Neuronal stem cell (in vitro differentiated cells): Measurements from ENCODE around the gene TAOK1. TPM values are rescaled to one million over a fixed set of nuclear protein-coding genes. Genes with fewer than 3 reads are reported as not detected.

Source experiments
- DNase-seq: peaks from one replicate; pipeline ENCODE4 v3.0.0-alpha.2; 2013; ENCODE audit warnings: low spot score
- H2AFZ ChIP-seq: one replicate; pipeline ENCODE4 v1.6.1; 2013; ENCODE audit warnings: mild to moderate bottlenecking, low read length, inconsistent platforms
- H2AK5ac ChIP-seq: 2 replicates; pipeline ENCODE4 v1.6.1; 2013; ENCODE audit warnings: low read depth, mild to moderate bottlenecking, inconsistent platforms, low read length, moderate library complexity, mixed read lengths
- H2BK120ac ChIP-seq: 2 replicates; pipeline ENCODE4 v1.6.1; 2013; ENCODE audit warnings: low read depth, mild to moderate bottlenecking, inconsistent platforms, low read length, moderate library complexity, mixed read lengths
- H2BK12ac ChIP-seq: one replicate; pipeline ENCODE4 v1.6.1; 2013; ENCODE audit warnings: low read length, inconsistent platforms
- H2BK15ac ChIP-seq: 2 replicates; pipeline ENCODE4 v1.6.1; 2013; ENCODE audit warnings: mild to moderate bottlenecking, low read length, inconsistent platforms, mixed read lengths
- H2BK5ac ChIP-seq: one replicate; pipeline ENCODE4 v1.6.1; 2013; ENCODE audit warnings: inconsistent platforms, mild to moderate bottlenecking, low read length, moderate library complexity
- H3K14ac ChIP-seq: one replicate; pipeline ENCODE4 v1.6.1; 2013; ENCODE audit warnings: low read length, inconsistent platforms
- H3K18ac ChIP-seq: 2 replicates; pipeline ENCODE4 v1.6.1; 2013; ENCODE audit warnings: low read length, inconsistent platforms
- H3K23ac ChIP-seq: 2 replicates; pipeline ENCODE4 v1.6.1; 2013; ENCODE audit warnings: low read depth, mild to moderate bottlenecking, mixed read lengths, low read length, inconsistent platforms; ENCODE audit not compliant: poor library complexity
- H3K27ac ChIP-seq: replicated peaks from 3 replicates; pipeline ENCODE4 v1.5.1; 2013; ENCODE audit warnings: low read length, inconsistent platforms
- H3K27me3 ChIP-seq, 3 experiments: 2 replicates each; pipeline ENCODE4 v1.6.1; 2013; ENCODE audit warnings: low read length in 3 of 3, mild to moderate bottlenecking in 2 of 3, inconsistent platforms in 1 of 3, low read depth in 1 of 3, mixed read lengths in 1 of 3, moderate library complexity in 1 of 3; ENCODE audit not compliant: control insufficient read depth in 3 of 3, insufficient read depth in 3 of 3
- H3K36me3 ChIP-seq, 2 donors: replicated peaks in 1 of 2; 2 replicates each; pipeline ENCODE4 v1.6.1; 2013; ENCODE audit warnings: low read length in 2 of 2; ENCODE audit not compliant: control insufficient read depth in 2 of 2, insufficient read depth in 2 of 2
- H3K4ac ChIP-seq: 2 replicates; pipeline ENCODE4 v1.6.1; 2013; ENCODE audit warnings: inconsistent platforms, mild to moderate bottlenecking, low read length, moderate library complexity
- H3K4me1 ChIP-seq, 2 donors: 1 replicate in 1 of 2; 2 replicates in 1 of 2; pipeline ENCODE4 v1.6.1; 2013; ENCODE audit warnings: low read length in 2 of 2, low read depth in 1 of 2; ENCODE audit not compliant: control insufficient read depth in 2 of 2, insufficient read depth in 1 of 2
- H3K4me2 ChIP-seq: one replicate; pipeline ENCODE4 v1.6.1; 2013; ENCODE audit warnings: mild to moderate bottlenecking, low read length, inconsistent platforms; ENCODE audit not compliant: insufficient read depth, poor library complexity, severe bottlenecking
- H3K4me3 ChIP-seq, 2 donors: 2 replicates each; pipeline ENCODE4 v1.5.1; 2013; ENCODE audit warnings: low read length in 2 of 2, mild to moderate bottlenecking in 2 of 2, inconsistent platforms in 1 of 2, moderate library complexity in 1 of 2
- H3K79me1 ChIP-seq: one replicate; pipeline ENCODE4 v1.6.1; 2013; ENCODE audit warnings: low read depth, mild to moderate bottlenecking, inconsistent platforms, low read length, moderate library complexity
- H3K9ac ChIP-seq: one replicate; pipeline ENCODE4 v1.6.1; 2013; ENCODE audit warnings: mild to moderate bottlenecking, low read depth, low read length, inconsistent platforms; ENCODE audit not compliant: poor library complexity
- H3K9me3 ChIP-seq, 2 donors: replicated peaks in 1 of 2; 2 replicates each; pipeline versions ENCODE3 to v1.6.1; 2013; ENCODE audit warnings: low read length in 2 of 2, mild to moderate bottlenecking in 2 of 2, inconsistent platforms in 1 of 2, low read depth in 1 of 2, mixed read lengths in 1 of 2, moderate library complexity in 1 of 2; ENCODE audit not compliant: control insufficient read depth in 2 of 2, insufficient read depth in 1 of 2
- H4K8ac ChIP-seq: one replicate; pipeline ENCODE4 v1.6.1; 2013; ENCODE audit warnings: low read depth, mild to moderate bottlenecking, inconsistent platforms, low read length, moderate library complexity
- H4K91ac ChIP-seq: one replicate; pipeline ENCODE4 v1.6.1; 2013; ENCODE audit warnings: low read length, low read depth, mild to moderate bottlenecking, inconsistent platforms; ENCODE audit not compliant: poor library complexity
- WGBS, 2 donors: extraction: QIAGEN DNeasy Blood & Tissue Kit; methylation state at CpG; one replicate each; pipeline ENCODE4 v1.1.7; 2013; ENCODE audit warnings: missing lambda C conversion rate in 2 of 2, mixed read lengths in 1 of 2; ENCODE audit not compliant: insufficient read length in 2 of 2, insufficient replicate concordance in 1 of 2; ENCODE audit errors: extremely low coverage in 2 of 2; 5-methylcytosine and 5-hydroxymethylcytosine counted together
- polyA plus RNA-seq, 2 experiments: library from polyadenylated mRNA; stranded (reverse); fragments of 200-250 nt; gene quantifications; one replicate each; pipeline ENCODE4 v1.2.3, GENCODE V29; 2013

Gene TAOK1
- polyA plus RNA-seq (2013, experiment 1 of 2) = 29.1 TPM
- polyA plus RNA-seq (2013, experiment 2 of 2) = 29.1 TPM

DNA sequence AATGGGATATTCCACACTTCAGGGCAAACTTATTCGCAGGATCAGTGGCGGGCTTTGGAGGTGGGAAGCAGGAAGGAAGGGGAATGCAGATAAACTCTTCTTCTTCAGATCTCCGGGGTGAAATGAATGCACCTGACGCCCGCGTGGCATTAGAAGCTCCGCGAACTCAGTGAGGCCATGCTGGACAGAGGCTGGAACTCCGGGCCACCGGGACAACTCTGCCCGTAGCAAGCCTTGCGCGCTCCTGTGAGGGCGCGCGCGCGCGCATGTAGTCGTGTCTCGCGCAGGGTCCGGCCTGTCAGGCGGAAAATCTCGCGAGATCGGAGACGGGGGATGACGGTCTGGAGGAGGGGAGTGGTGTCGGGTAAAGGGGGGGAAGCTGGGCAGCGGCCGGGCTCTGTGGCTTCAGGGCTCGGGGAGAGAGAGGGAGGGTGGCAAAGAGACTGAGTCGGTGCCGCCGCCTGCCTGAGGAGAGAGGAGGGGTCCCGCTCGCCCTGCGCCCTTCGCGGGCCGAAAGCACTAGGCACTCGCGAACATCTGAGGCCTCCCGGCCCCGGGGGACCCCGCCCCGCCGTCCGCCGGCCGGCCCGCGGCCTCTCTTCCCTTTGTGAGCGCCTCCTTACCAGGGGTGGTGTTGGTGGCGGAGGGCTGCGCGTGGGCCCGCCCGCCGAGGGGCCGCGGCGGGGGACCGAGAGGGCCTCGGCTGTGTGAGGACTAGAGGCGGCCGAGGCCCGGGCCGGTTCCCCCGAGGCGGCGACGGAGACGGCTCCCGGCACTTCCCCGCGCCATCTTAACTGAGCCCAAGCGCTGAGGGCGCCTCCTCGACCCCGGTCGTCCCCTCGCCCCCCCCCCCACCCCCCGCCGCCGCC, at the start of gene TAOK1:
Gene TAOK1, plus strand, starts transcription at position 382 of the 869 bp plus-strand sequence. CDS start 61,186 bp downstream, outside the sequence.
- H3K14ac ChIP-seq = peak within 1 kb of the TSS; percentile 94
- peak within 1 kb of the TSS; percentile 95 for H2AK5ac ChIP-seq
- no peaks in the 10 kb centered on the region for H3K9me3 ChIP-seq
- DNase-seq = peak; percentile 98
- no peaks in the 10 kb centered on the region for H3K27me3 ChIP-seq
- H2BK15ac ChIP-seq = no peak within 1 kb of the TSS
- H3K79me1 ChIP-seq = no peaks in the 10 kb centered on the region
- peak within 1 kb of the TSS; percentile 65 for H3K4me2 ChIP-seq
- H3K23ac ChIP-seq = peak within 1 kb of the TSS; percentile 100
- peak within 1 kb of the TSS; percentile 98 for H2BK5ac ChIP-seq
- H4K8ac ChIP-seq = no peak within 1 kb of the TSS
- H3K4ac ChIP-seq = peak within 1 kb of the TSS; percentile 66
- peak within 1 kb of the TSS; percentile 99 for H4K91ac ChIP-seq
- H2AFZ ChIP-seq = peak within 1 kb of the TSS; percentile 83
- H3K36me3 ChIP-seq = peaks cover 0 to 9% of the 10 kb centered on the region in 2 donors
- H3K4me3 ChIP-seq = peak within 1 kb of the TSS; percentile 76 to 85
- H3K4me1 ChIP-seq = peaks cover 2 to 10% of the 10 kb centered on the region in 2 donors
- H3K27ac ChIP-seq = peak within 1 kb of the TSS; percentile 94
- no peak within 1 kb of the TSS for H2BK12ac ChIP-seq
- peak within 1 kb of the TSS; percentile 97 for H3K9ac ChIP-seq
- no CpG with 5 or more reads among the region's 87 CpGs for WGBS, 2 donors
- peak within 1 kb of the TSS; percentile 99 for H3K18ac ChIP-seq
- H2BK120ac ChIP-seq = peak within 1 kb of the TSS; percentile 97

GRCh38 chr17:29341726-29342125, 48.4 kb upstream of the TAOK1 start:
- no peaks in the 10 kb centered on the region for H3K4me1 ChIP-seq
- no peaks in the 10 kb centered on the region for H3K36me3 ChIP-seq
- H2AFZ ChIP-seq = no peak overlapping the region
- no peak overlapping the region for H2BK120ac ChIP-seq
- DNase-seq = no peak
- WGBS, 2 donors = no CpG with 5 or more reads among the region's 2 CpGs
- no peak overlapping the region for H4K8ac ChIP-seq
- no peak overlapping the region for H2BK5ac ChIP-seq
- no peak overlapping the region for H3K23ac ChIP-seq
- H3K79me1 ChIP-seq = no peaks in the 10 kb centered on the region
- H2AK5ac ChIP-seq = no peak overlapping the region
- H2BK15ac ChIP-seq = no peak overlapping the region
- H3K14ac ChIP-seq = no peak overlapping the region
- no peaks in the 10 kb centered on the region for H3K27me3 ChIP-seq
- H3K4me3 ChIP-seq = no peak overlapping the region
- H3K4me2 ChIP-seq = no peak overlapping the region
- H3K18ac ChIP-seq = no peak overlapping the region
- no peaks in the 10 kb centered on the region for H3K9me3 ChIP-seq
- no peak overlapping the region for H4K91ac ChIP-seq
- H2BK12ac ChIP-seq = no peak overlapping the region
- H3K4ac ChIP-seq = no peak overlapping the region
- no peak overlapping the region for H3K9ac ChIP-seq
- no peak overlapping the region for H3K27ac ChIP-seq

DNA sequence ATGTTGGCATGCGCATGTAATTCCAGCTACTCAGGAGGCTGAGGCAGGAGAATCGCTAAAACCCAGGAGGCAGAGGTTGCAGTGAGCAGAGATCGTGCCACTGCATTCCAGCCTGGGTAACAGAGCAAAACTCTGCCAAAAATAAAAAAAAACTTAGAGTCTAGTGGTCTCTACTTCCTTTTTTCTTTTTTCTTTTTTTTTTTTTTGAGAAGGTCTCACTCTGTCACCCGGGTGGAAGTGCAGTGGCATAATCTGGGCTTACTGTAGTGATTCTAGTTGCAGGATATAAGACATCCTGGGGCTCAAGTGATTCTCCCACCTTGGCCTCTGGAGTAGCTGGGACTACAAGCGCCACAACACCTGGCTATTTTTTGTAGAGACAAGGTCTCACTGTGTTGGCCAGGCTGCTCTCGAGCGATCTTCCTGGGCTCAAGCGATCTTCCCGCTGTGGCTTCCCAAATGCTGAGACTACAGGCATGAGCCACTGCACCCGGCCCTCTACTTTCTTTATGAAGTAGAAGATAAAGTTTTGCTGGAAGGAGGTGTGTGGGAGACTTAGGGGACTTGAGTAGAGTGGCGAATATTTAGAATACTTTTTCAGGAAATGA, 47.9 kb upstream of the TAOK1 start:
- no peak overlapping the region for H2BK5ac ChIP-seq
- no peak overlapping the region for H3K18ac ChIP-seq
- H3K27me3 ChIP-seq = no peaks in the 10 kb centered on the region
- no CpG with 5 or more reads among the region's 11 CpGs for WGBS, 2 donors
- H3K4me2 ChIP-seq = no peak overlapping the region
- no peaks in the 10 kb centered on the region for H3K4me1 ChIP-seq
- no peaks in the 10 kb centered on the region for H3K79me1 ChIP-seq
- no peak overlapping the region for H2BK15ac ChIP-seq
- no peak overlapping the region for H3K27ac ChIP-seq
- H2AK5ac ChIP-seq = no peak overlapping the region
- H2BK12ac ChIP-seq = no peak overlapping the region
- no peak overlapping the region for H3K23ac ChIP-seq
- no peak overlapping the region for H3K4me3 ChIP-seq
- no peak overlapping the region for H2AFZ ChIP-seq
- H3K14ac ChIP-seq = no peak overlapping the region
- H3K9me3 ChIP-seq = no peaks in the 10 kb centered on the region
- no peak overlapping the region for H3K9ac ChIP-seq
- no peak overlapping the region for H2BK120ac ChIP-seq
- H3K36me3 ChIP-seq = no peaks in the 10 kb centered on the region
- no peak overlapping the region for H4K91ac ChIP-seq
- DNase-seq = no peak
- H3K4ac ChIP-seq = no peak overlapping the region
- no peak overlapping the region for H4K8ac ChIP-seq

DNA sequence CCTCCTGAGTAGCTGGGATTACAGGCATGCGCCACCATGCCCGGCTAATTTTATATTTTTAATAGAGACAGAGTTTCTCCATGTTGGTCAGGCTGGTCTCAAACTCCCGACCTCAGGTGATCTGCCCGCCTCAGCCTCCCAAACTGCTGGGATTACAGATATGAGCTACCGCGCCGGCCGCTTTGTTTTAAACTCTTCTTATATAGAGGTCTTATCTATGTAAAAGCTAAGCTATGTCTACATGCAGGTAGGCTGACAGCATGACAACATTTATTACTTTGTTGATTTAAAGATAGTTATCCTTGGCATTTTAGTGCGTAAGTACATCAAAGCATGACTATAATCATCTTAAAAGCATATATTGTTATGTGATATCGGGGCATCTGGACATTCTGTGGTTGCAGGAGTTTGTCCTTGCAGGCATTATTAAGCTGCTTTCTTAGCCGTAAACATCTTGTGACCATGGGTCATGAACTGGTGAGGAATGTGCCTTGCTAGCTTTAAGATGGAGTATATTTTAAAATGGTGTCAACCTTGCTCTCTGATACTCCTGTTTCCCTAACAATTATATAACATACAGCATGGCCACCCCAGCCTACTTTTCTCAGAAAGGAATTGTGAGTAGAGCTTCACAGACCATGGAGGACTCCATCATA, 45.8 kb upstream of the TAOK1 start:
- no peak overlapping the region for H4K8ac ChIP-seq
- H3K4me1 ChIP-seq = no peaks in the 10 kb centered on the region
- no peak overlapping the region for H3K4me2 ChIP-seq
- no CpG with 5 or more reads among the region's 11 CpGs for WGBS, 2 donors
- no peak overlapping the region for H2BK12ac ChIP-seq
- H3K4ac ChIP-seq = no peak overlapping the region
- H2AFZ ChIP-seq = no peak overlapping the region
- H3K27me3 ChIP-seq = no peaks in the 10 kb centered on the region
- no peak overlapping the region for H2BK15ac ChIP-seq
- no peak overlapping the region for H2BK5ac ChIP-seq
- no peak overlapping the region for H3K4me3 ChIP-seq
- no peak overlapping the region for H4K91ac ChIP-seq
- H3K9ac ChIP-seq = no peak overlapping the region
- H3K36me3 ChIP-seq = no peaks in the 10 kb centered on the region
- no peak for DNase-seq
- H3K23ac ChIP-seq = no peak overlapping the region
- H2BK120ac ChIP-seq = no peak overlapping the region
- H3K79me1 ChIP-seq = no peaks in the 10 kb centered on the region
- H3K27ac ChIP-seq = no peak overlapping the region
- no peaks in the 10 kb centered on the region for H3K9me3 ChIP-seq
- H3K14ac ChIP-seq = no peak overlapping the region
- H2AK5ac ChIP-seq = no peak overlapping the region
- H3K18ac ChIP-seq = no peak overlapping the region
